Ishikawa (cell line): ENCODE measurements around the gene MAGI2.

Experiments
- CEBPB ChIP-seq: IDR thresholded peaks from 2 replicates; pipeline ENCODE4 v1.6.1; 2012
- CREB1 ChIP-seq: IDR thresholded peaks from 2 replicates; pipeline ENCODE4 v1.6.1; 2012; ENCODE audit warnings: low read depth
- EGR1 ChIP-seq: IDR thresholded peaks from 2 replicates; pipeline ENCODE4 v1.6.1; 2012
- EP300 ChIP-seq: IDR thresholded peaks from 2 replicates; pipeline ENCODE4 v1.6.1; 2012; ENCODE audit warnings: borderline replicate concordance
- FOXM1 ChIP-seq: IDR thresholded peaks from 2 replicates; pipeline ENCODE4 v1.6.1; 2012; ENCODE audit warnings: low read depth, borderline replicate concordance
- NFIC ChIP-seq: IDR thresholded peaks from 2 replicates; pipeline ENCODE4 v1.6.1; 2012
- RAD21 ChIP-seq: IDR thresholded peaks from 2 replicates; pipeline ENCODE4 v1.6.1; 2012; ENCODE audit warnings: low read depth
- REST ChIP-seq: IDR thresholded peaks from 2 replicates; pipeline ENCODE4 v1.6.1; 2012; ENCODE audit warnings: low read depth, mild to moderate bottlenecking
- TAF1 ChIP-seq: IDR thresholded peaks from 2 replicates; pipeline ENCODE4 v1.6.1; 2012; ENCODE audit warnings: low read depth, mild to moderate bottlenecking
- TCF12 ChIP-seq: IDR thresholded peaks from 2 replicates; pipeline ENCODE4 v1.6.1; 2012; ENCODE audit warnings: low read depth
- TEAD4 ChIP-seq: IDR thresholded peaks from 2 replicates; pipeline ENCODE4 v1.6.1; 2012
- YY1 ChIP-seq: IDR thresholded peaks from 2 replicates; pipeline ENCODE4 v1.6.1; 2012; ENCODE audit warnings: low read depth
- ZBTB7A ChIP-seq: IDR thresholded peaks from 2 replicates; pipeline ENCODE4 v1.6.1; 2012; ENCODE audit warnings: low read depth
- TF ChIP-seq, protein P1 (sequence below): IDR thresholded peaks from 2 replicates; pipeline ENCODE4 v1.6.1; 2012
- TF ChIP-seq, protein P2 (sequence below): IDR thresholded peaks from 2 replicates; pipeline ENCODE4 v1.6.1; 2012

Gene MAGI2

GRCh38 chr7:78323118-78323517 lies 1130.3 kb downstream of the MAGI2 start:
- TF ChIP-seq TAF1, result no peak
- TF ChIP-seq TCF12, result no peak
- TF ChIP-seq, protein P1, sequence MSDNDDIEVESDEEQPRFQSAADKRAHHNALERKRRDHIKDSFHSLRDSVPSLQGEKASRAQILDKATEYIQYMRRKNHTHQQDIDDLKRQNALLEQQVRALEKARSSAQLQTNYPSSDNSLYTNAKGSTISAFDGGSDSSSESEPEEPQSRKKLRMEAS, result no peak
- TF ChIP-seq, protein P2, sequence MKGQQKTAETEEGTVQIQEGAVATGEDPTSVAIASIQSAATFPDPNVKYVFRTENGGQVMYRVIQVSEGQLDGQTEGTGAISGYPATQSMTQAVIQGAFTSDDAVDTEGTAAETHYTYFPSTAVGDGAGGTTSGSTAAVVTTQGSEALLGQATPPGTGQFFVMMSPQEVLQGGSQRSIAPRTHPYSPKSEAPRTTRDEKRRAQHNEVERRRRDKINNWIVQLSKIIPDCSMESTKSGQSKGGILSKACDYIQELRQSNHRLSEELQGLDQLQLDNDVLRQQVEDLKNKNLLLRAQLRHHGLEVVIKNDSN, result no peak
- TF ChIP-seq REST, result no peak
- no peak for TF ChIP-seq EP300
- no peak for TF ChIP-seq CEBPB

GRCh38 chr7:78317371-78317770 lies 1136.1 kb downstream of the MAGI2 start:
- no peak for TF ChIP-seq ZBTB7A
- TF ChIP-seq, protein P1, result no peak
- no peak for TF ChIP-seq TEAD4
- TF ChIP-seq CEBPB, result no peak
- TF ChIP-seq FOXM1, result no peak
- TF ChIP-seq EP300, result no peak
- TF ChIP-seq CREB1, result no peak
- TF ChIP-seq REST, result no peak

GRCh38 chr7:78316110-78316509 lies 1137.4 kb downstream of the MAGI2 start:
- TF ChIP-seq REST (no peak), TEAD4 (no peak), NFIC (no peak), FOXM1 (no peak), CEBPB (no peak), CREB1 (no peak), TAF1 (no peak), YY1 (no peak), EP300 (no peak), RAD21 (no peak), TCF12 (no peak), EGR1 (no peak)
- TF ChIP-seq, protein P2, result no peak
- TF ChIP-seq, protein P1, result no peak

DNA sequence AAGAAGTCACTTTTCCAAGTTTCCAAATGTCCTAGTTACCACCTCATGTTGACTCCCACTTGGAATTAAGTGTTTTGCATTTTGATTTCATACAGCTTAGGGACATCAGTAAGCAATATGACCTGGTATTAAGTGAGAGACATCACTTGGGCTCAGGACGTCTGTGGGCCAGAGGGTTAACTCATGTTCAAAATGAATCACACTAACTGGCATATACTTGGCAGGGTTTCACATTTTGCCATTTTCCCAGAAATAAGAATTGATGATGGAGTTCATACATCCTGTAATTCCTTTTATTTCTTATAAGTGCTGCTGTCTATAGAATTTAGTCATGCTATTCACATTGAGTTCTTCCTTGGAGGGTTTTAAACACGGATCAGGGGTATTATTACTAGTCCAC lies 1138.3 kb downstream of the MAGI2 start:
- TF ChIP-seq CEBPB, result no peak
- TF ChIP-seq NFIC, result no peak
- no peak for TF ChIP-seq REST
- TF ChIP-seq TEAD4, result no peak
- no peak for TF ChIP-seq YY1
- TF ChIP-seq, protein P1, result no peak
- no peak for TF ChIP-seq FOXM1
- TF ChIP-seq, protein P2, result no peak
- no peak for TF ChIP-seq ZBTB7A
- TF ChIP-seq TAF1, result no peak
- TF ChIP-seq RAD21, result no peak
- TF ChIP-seq TCF12, result no peak
- TF ChIP-seq EGR1, result no peak
- no peak for TF ChIP-seq CREB1
- no peak for TF ChIP-seq EP300
